ENCODE data around the gene RFX4.

GRCh38 chr12:106581543-106582248 lies 1.1 kb upstream of the RFX4 start:
- TF ChIP-seq CTCF (IDR thresholded peaks at IDR 0.05) (no peak), POLR2AphosphoS5 (IDR thresholded peaks at IDR 0.05) (no peak), POLR2A (IDR thresholded peaks at IDR 0.05) (no peak)
